Left renal pelvis (tissue), 4 donors: ENCODE measurements around the gene RAD51B. TPM values are rescaled to one million over a fixed set of nuclear protein-coding genes. Genes with fewer than 3 reads are reported as not detected.
"Not testable (repeated sequence)": the region's sequence is repeated elsewhere in the genome, so short reads cannot be mapped to it uniquely, and the experiment has no call there.

ENCODE experiments used
- DNase-seq, 4 donors: peaks; one replicate each; pipeline ENCODE4 v3.0.0-alpha.2; 2013; ENCODE audit warnings: low read depth in 4 of 4, low spot score in 3 of 4
- polyA plus RNA-seq, 4 donors: library from polyadenylated mRNA; unstranded; fragments of 120-200 nt; gene quantifications; one replicate each; pipeline ENCODE4 v1.2.1, GENCODE V29; 2013; ENCODE audit not compliant: insufficient read length in 4 of 4

RAD51B gene
- polyA plus RNA-seq, 4 donors, result 9.4 to 12.6 (median 11.6) TPM

GRCh38 chr14:68407825-68408224 lies 588.2 kb downstream of the RAD51B start:
- no peak for DNase-seq

- DNase-seq, result no peak
Observed at GRCh38 chr14:68408680-68409079, 589.1 kb downstream of the RAD51B start.

GRCh38 chr14:68409387-68409786 lies 589.8 kb downstream of the RAD51B start:
- no peak for DNase-seq

DNA sequence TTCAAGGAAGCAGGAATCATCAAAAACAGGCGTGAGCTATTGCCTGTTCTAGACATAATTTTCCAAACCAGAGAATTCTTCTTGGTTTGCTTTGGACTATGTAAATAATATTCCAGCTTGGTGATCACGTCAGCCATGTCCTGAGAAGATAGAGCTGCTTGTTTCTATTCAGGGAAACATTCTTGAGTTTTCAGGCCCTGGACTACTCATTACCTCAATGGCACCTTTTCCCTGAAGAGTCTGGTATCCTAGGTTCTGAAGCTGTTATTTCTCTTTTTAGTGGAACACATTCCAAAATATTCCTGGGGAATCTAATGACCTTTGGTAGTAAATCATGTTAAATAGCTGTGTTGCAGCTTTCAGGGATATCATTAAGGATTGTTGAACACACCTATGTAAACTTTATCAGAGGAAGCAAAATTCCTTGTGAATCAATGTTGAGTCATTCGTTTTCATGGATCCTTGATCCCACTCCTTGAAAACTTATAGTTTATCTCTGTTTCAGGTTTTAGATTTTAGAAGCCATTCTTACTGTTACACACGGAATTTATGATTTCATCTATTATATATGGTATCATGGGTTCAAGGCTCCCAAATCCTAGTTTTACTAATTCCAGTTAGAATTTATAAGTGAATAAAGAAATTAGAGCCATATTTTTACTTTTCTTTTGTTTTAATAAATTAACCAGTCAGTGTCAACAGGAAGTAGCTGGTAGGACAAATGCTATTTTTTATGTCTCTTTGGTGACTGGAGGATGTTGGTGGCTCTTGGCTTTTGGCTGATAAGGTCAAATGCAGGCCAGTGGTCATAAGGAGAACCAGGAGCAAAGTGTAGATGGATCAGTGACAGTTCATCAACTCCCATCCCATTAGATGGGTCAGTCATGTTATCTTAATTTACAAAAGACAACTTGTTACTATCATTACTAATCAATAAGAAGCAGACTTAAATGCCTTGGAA lies 593.2 kb downstream of the RAD51B start:
- no peak for DNase-seq

DNA sequence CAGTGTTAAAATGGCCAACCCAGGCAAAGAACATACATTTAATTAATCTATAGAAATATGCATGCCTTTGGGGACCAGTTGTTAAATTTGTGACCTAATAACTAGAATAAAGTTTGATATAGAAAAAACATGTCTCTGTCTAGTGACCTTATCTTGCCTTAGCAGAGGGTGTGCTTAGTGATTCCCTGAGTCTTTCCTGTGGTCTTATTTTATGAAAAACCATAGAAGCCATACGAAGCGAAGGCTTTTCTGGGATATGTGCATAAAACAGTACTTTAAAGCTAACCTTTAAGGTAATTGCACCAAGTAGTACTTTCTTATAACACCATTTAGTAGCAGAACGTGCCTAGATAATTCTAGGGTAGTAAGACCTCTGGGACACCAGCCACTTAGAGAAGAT lies 593.9 kb downstream of the RAD51B start:
- no peak for DNase-seq

DNA sequence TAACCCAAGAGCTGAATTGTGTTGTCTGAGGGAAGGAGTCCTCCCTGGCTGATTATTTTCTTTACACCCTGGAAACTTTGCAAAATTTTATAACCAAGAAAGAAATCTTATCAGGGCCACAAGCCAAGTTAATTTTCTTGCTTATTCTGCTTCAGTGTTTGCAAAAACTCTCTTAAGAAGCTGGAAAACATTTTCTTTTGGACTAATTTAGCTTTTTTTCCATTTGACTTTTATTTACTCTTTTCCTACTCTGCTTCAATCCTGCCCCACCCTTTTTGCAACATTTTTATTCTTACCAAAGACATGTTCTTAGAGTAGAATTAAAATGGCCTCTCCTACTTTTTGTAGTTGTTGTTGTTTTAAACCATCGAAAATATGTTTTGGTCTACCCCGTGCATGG lies 594.5 kb downstream of the RAD51B start:
- DNase-seq, result no peak

GRCh38 chr14:68416171-68416570 lies 596.6 kb downstream of the RAD51B start:
- DNase-seq, result no peak

GRCh38 chr14:68417009-68417650 lies 597.6 kb downstream of the RAD51B start:
- no peak for DNase-seq

DNA sequence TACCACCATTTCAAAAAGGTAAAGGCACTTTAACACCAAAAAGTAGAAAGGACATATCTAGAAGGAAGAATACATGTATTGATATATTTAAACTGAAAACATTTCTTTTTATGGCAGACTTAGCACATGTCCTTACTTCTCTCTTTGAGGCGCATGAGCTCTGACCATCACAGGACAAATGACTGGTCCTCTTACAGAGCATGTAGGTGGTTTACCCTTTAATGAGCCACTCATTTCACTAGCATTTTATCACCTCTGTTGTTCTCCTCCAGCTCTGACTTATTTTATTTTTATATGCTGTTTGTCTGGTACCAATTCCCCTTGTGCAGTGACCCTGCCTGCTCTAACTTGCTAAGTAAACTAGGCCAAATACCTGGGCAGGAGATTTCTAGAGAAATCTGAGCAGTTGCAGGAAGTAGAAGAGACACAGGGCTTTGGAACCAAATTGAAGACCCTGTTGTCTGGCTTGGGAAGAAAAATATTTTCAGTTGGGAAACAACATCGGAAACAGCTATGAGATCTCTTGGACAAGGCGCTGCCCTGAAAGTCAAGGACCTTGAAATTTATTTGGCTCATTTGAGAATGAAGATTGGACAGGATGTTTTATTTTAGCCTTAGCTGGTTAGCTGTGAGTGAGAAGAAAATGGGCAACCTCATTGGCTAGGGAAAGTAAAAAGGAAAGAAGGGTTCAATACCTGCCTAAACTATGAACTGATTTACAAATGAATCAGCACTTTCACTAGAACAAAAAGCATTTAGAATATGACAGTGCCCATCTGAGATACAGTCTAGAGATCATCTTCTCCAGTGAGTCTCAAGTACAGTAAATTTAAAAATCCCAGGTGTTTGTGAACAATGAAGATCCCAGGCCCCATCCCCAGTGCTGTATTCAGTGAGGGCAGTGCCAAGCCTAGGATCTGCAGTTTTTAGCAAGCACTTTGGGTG lies 598.9 kb downstream of the RAD51B start:
- no peak for DNase-seq

DNA sequence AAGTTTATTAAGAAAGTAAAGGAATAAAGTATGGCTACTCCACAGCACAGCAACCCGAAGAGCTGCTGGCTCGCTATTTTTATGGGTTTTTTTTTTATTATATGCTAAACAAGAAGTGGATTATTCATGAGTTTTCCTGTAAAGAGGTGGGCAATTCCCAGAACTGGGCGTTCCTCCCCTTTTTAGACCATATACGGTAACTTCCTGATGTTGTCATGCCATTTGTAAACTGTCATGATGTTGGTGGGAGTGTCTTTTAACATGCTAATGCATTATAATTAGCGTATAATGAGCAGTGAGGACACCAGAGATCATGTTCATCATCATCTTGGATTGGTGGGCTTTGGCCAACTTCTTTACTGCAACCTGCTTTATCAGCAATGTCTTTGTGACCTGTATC lies 600.8 kb downstream of the RAD51B start:
- no peak for DNase-seq

DNA sequence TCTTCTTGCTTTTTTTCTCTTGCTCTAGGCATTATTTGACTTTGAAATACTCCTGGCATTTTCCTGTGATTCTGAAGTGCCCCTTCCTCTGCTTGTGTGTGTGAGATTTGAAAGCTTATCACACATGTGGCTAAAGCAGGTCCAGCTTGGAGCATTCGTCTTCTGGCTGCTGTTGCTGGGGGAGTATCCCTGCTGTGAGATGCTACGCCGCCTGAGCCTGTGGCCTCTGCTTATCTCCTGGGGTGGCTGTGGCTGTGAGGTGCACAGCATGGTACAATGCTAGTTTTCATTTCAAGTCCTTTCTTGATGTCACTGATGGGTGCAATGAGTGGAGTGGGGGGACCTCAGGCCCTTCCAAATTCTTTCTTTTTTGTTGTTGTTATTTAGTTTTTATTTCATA lies 601.5 kb downstream of the RAD51B start:
- no peak for DNase-seq

GRCh38 chr14:68423686-68424085 lies 604.1 kb downstream of the RAD51B start:
- DNase-seq, result no peak

DNA sequence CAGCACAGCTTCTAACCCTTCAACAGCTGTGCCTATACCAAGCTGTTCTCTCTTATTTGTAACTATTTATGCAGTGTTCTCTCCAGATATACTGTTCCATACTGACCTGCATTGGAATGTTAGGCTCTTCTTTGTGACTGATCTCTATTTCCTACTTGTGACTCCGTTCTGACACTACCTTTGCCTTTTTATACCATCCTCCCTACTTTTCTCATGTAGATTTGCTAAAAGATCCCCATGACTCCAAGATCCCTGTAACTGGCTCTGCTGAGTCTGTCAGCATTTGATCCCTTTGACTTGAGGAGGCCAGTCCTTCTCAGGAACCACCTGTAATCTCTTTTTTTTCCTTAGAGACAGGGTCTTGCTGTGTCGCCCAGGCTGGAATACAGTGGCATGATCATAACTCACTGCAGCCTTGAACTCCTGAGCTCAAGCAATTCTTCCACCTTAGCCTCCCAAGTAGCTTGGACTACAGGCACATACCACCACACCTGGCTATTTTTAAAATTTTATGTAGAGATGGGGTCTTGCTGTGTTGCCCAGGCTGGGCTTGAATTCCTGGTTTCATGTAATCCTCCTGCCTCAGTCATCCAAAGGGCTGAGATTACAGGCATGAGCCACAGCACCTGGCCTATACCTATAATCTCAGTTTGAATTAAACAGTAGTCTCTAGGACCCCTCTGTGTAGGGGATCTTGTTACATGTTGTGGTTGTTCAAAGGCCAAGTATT lies 605.0 kb downstream of the RAD51B start:
- DNase-seq, result no peak

DNA sequence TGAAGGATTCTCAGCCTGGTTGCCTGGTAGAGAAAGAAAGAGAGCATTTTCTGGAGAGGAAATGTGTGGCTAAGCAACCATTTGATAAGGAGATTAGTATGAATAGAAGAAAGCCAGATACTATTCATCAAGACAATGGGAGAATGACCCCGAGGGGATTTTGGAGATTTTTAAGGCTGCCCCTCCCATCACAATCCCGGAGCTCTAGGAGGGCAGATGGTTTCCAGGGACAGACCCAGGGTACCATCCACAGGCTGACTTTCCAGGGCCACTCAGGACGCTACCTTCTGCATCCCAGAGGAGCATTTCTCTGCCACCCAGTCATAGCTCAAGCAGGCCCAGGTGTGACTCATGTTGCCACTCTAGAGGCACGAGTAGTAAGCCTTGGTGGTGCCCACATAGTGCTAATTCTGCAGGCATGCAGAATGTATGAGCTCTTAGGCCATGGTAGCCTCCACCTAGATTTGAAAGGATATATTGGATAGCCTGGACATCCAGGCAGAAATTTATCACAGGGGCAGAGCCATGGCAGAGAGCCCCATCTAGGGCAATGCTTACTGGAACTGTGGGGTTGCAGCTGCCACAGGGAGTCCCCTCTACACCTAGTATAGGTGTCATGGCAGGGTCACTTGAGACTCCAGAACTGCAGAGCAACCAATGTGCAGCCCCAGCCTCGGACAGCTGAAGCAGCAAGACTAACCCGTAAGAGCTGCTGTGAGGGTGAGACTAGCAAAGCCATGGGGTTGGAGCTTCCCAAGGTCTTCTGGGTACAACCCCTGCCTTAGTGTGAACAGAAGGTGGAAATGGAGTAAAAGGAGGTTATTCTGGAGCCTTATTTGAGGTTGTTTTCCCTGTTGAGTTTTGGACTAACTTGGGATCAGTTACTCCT lies 607.3 kb downstream of the RAD51B start:
- no peak for DNase-seq

DNA sequence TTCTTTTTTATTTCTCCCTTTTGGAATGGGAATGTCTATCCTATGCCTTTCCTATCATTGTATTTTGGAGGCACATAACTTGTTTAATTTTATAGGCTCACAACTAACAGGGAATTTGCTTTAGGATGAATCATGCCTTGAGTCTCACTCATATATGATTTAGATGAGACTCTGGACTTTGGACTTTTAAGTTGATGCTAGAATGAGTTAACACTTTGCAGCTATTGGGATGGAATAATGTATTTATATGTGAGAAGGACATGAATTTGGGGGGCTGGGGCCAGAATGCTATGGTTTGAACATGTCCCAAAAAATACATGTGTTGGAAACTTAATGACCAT lies 607.9 kb downstream of the RAD51B start:
- DNase-seq, result no peak

GRCh38 chr14:68428900-68429299 lies 609.3 kb downstream of the RAD51B start:
- not testable (repeated sequence) for DNase-seq

GRCh38 chr14:68434173-68434572 lies 614.6 kb downstream of the RAD51B start:
- not testable (repeated sequence) for DNase-seq

GRCh38 chr14:68435631-68436030 lies 616.1 kb downstream of the RAD51B start:
- DNase-seq, result not testable (repeated sequence)

DNA sequence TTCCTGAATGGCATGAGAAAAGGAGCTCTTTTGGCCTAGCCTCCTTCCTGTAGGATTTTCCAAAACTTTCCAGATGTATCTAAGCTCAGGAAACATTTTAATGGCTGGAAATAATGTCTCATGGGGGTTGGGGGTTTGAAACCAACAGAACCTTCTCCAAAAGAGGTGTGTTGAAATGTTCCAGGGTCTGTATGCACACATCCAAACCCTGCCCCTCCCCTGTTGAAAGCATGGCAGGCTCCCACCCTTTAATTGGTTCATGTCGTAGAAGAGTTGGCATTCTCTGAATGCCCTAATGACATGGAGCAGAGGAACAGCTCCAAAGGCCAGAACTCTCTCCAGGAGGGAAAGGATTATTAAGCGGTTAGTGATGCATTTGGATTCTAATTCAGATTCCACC lies 620.1 kb downstream of the RAD51B start:
- DNase-seq, result no peak
